Esophagus (tissue), 2 donors: ENCODE results near the gene OMD. TPM values are rescaled to one million over a fixed set of nuclear protein-coding genes. Genes with fewer than 3 reads are reported as not detected.

Experiments
- H3K27ac ChIP-seq, 2 donors: one replicate each; pipeline ENCODE4 v1.5.1; 2013; ENCODE audit warnings: low read depth in 2 of 2, mild to moderate bottlenecking in 2 of 2, inconsistent platforms in 1 of 2, low read length in 1 of 2, moderate library complexity in 1 of 2
- H3K27me3 ChIP-seq, 2 donors: one replicate each; pipeline ENCODE4 v1.6.1; 2013; ENCODE audit warnings: low read length in 2 of 2, control low read depth in 1 of 2, mild to moderate bottlenecking in 1 of 2; ENCODE audit not compliant: insufficient read depth in 2 of 2, control insufficient read depth in 1 of 2
- H3K36me3 ChIP-seq, 2 donors: one replicate each; pipeline ENCODE4 v1.6.1; 2013; ENCODE audit warnings: low read length in 1 of 2; ENCODE audit not compliant: control insufficient read depth in 2 of 2, insufficient read depth in 2 of 2
- H3K4me1 ChIP-seq, 2 donors: one replicate each; pipeline ENCODE4 v1.6.1; 2013; ENCODE audit warnings: low read length in 1 of 2; ENCODE audit not compliant: control insufficient read depth in 2 of 2, insufficient read depth in 2 of 2
- H3K4me3 ChIP-seq, 2 donors: one replicate each; pipeline ENCODE4 v1.5.1; 2013; ENCODE audit warnings: low read length in 2 of 2, mild to moderate bottlenecking in 2 of 2, low read depth in 1 of 2, moderate library complexity in 1 of 2
- H3K9me3 ChIP-seq, 2 donors: one replicate each; pipeline ENCODE4 v1.6.1; 2013; ENCODE audit warnings: mild to moderate bottlenecking in 2 of 2, low read depth in 1 of 2, low read length in 1 of 2, moderate library complexity in 1 of 2; ENCODE audit not compliant: control insufficient read depth in 2 of 2, insufficient read depth in 1 of 2
- WGBS, 2 donors: extraction: QIAGEN DNeasy Blood & Tissue Kit; methylation state at CpG; one replicate each; pipeline ENCODE4 v1.1.7; 2013; 5-methylcytosine and 5-hydroxymethylcytosine counted together
- polyA plus RNA-seq, 2 donors: library from polyadenylated mRNA; stranded (reverse); fragments of 200-250 nt; gene quantifications; one replicate each; pipeline ENCODE4 v1.2.3, GENCODE V29; 2013
- donor health status: healthy with polysubstance abuse.
- donor health status: Bipolar disorder and iron deficiency.

Gene OMD
- polyA plus RNA-seq, result 1 to 10 TPM; 1.1 TPM

- Histone ChIP-seq H3K36me3 (no peaks in the 10 kb centered on the region), H3K27ac (no peak within 1 kb of the TSS), H3K27me3 (no peaks in the 10 kb centered on the region), H3K4me1 (no peaks in the 10 kb centered on the region), H3K9me3 (no peaks in the 10 kb centered on the region), H3K4me3 (no peak within 1 kb of the TSS)
- 40 to 52% methylated on average over 1 of the region's 1 CpG for WGBS, 2 donors
Observed at GRCh38 chr9:92424340-92424739, at the start of gene OMD. Gene OMD, minus strand, starts transcription at chr9:92424471. Its CDS starts 6,913 bp downstream, at chr9:92417558.

GRCh38 chr9:92468206-92468605, 43.9 kb upstream of the OMD start:
- Histone ChIP-seq H3K4me1 (no peaks in the 10 kb centered on the region), H3K9me3 (no peaks in the 10 kb centered on the region), H3K36me3 (no peaks in the 10 kb centered on the region), H3K27ac (no peak overlapping the region), H3K4me3 (no peak overlapping the region), H3K27me3 (no peaks in the 10 kb centered on the region)
- WGBS, 2 donors, result 93 to 95% methylated on average over 2 of the region's 2 CpGs

GRCh38 chr9:92467511-92467910, 43.2 kb upstream of the OMD start:
- WGBS, 2 donors, result 60 to 67% methylated on average over 2 of the region's 2 CpGs
- H3K9me3 ChIP-seq, result no peaks in the 10 kb centered on the region

GRCh38 chr9:92467041-92467440, 42.8 kb upstream of the OMD start:
- Histone ChIP-seq H3K36me3 (no peaks in the 10 kb centered on the region), H3K4me3 (no peak overlapping the region), H3K9me3 (no peaks in the 10 kb centered on the region), H3K4me1 (no peaks in the 10 kb centered on the region), H3K27ac (no peak overlapping the region), H3K27me3 (no peaks in the 10 kb centered on the region)
- 96 to 100% methylated on average over 1 of the region's 1 CpG for WGBS, 2 donors

More at GRCh38 chr9:92467511-92467910, 43.2 kb upstream of the OMD start:
- H3K27ac ChIP-seq, result no peak overlapping the region
- no peaks in the 10 kb centered on the region for H3K4me1 ChIP-seq
- no peak overlapping the region for H3K4me3 ChIP-seq
- H3K27me3 ChIP-seq, result no peaks in the 10 kb centered on the region
- no peaks in the 10 kb centered on the region for H3K36me3 ChIP-seq

GRCh38 chr9:92463984-92464383, 39.7 kb upstream of the OMD start:
- H3K27me3 ChIP-seq, result no peaks in the 10 kb centered on the region
- H3K4me1 ChIP-seq, result no peaks in the 10 kb centered on the region
- H3K36me3 ChIP-seq, result no peaks in the 10 kb centered on the region
- H3K27ac ChIP-seq, result peak overlapping the region in 1 of 2 donors; percentile 76
- 69 to 71% methylated on average over 3 of the region's 3 CpGs for WGBS, 2 donors
- no peaks in the 10 kb centered on the region for H3K9me3 ChIP-seq
- no peak overlapping the region for H3K4me3 ChIP-seq

GRCh38 chr9:92463387-92463786, 39.1 kb upstream of the OMD start:
- no peak overlapping the region for H3K27ac ChIP-seq
- no peaks in the 10 kb centered on the region for H3K36me3 ChIP-seq

GRCh38 chr9:92457576-92457975, 33.3 kb upstream of the OMD start:
- Histone ChIP-seq H3K27ac (no peak overlapping the region), H3K36me3 (no peaks in the 10 kb centered on the region), H3K4me3 (no peak overlapping the region), H3K27me3 (no peaks in the 10 kb centered on the region), H3K4me1 (no peaks in the 10 kb centered on the region), H3K9me3 (no peaks in the 10 kb centered on the region)
- WGBS, 2 donors, result 96% methylated on average over 4 of the region's 4 CpGs

More at GRCh38 chr9:92463387-92463786, 39.1 kb upstream of the OMD start:
- no peaks in the 10 kb centered on the region for H3K27me3 ChIP-seq
- H3K4me1 ChIP-seq, result no peaks in the 10 kb centered on the region
- no peak overlapping the region for H3K4me3 ChIP-seq
- H3K9me3 ChIP-seq, result no peaks in the 10 kb centered on the region

- WGBS, 2 donors, result 90 to 94% methylated on average over 3 of the region's 3 CpGs
- H3K9me3 ChIP-seq, result no peaks in the 10 kb centered on the region
- H3K4me3 ChIP-seq, result no peak overlapping the region
Observed at GRCh38 chr9:92455217-92455616, 30.9 kb upstream of the OMD start.

GRCh38 chr9:92446536-92446935, 22.3 kb upstream of the OMD start:
- Histone ChIP-seq H3K4me3 (no peak overlapping the region), H3K27me3 (no peaks in the 10 kb centered on the region), H3K9me3 (no peaks in the 10 kb centered on the region), H3K4me1 (peaks cover 2 to 5% of the 10 kb centered on the region in 2 donors), H3K27ac (no peak overlapping the region), H3K36me3 (no peaks in the 10 kb centered on the region)

More at GRCh38 chr9:92455217-92455616, 30.9 kb upstream of the OMD start:
- H3K27ac ChIP-seq, result no peak overlapping the region
- no peaks in the 10 kb centered on the region for H3K27me3 ChIP-seq
- no peaks in the 10 kb centered on the region for H3K36me3 ChIP-seq
- H3K4me1 ChIP-seq, result no peaks in the 10 kb centered on the region

GRCh38 chr9:92444841-92445240, 20.6 kb upstream of the OMD start:
- Histone ChIP-seq H3K27ac (no peak overlapping the region), H3K36me3 (no peaks in the 10 kb centered on the region), H3K4me1 (peaks cover 2 to 5% of the 10 kb centered on the region in 2 donors), H3K9me3 (no peaks in the 10 kb centered on the region), H3K27me3 (no peaks in the 10 kb centered on the region), H3K4me3 (no peak overlapping the region)
- WGBS, 2 donors, result 64 to 65% methylated on average over 4 of the region's 4 CpGs
